H9 (cell line): Measurements from ENCODE around the gene ELAVL4. TPM values are rescaled to one million over a fixed set of nuclear protein-coding genes. Genes with fewer than 3 reads are reported as not detected.

ENCODE experiments used
- DNase-seq: peaks from one replicate; pipeline ENCODE4 v3.0.0-alpha.2; 2017
- H2AFZ ChIP-seq: one replicate; pipeline ENCODE4 v1.6.1; 2013; ENCODE audit warnings: mild to moderate bottlenecking, low read length, control low read depth, moderate library complexity
- H2AK5ac ChIP-seq: 2 replicates; pipeline ENCODE4 v1.6.1; 2013; ENCODE audit warnings: low read length, control low read depth, mixed read lengths; ENCODE audit not compliant: insufficient read length
- H2BK120ac ChIP-seq: one replicate; pipeline ENCODE4 v1.6.1; 2013; ENCODE audit warnings: low read depth, mild to moderate bottlenecking, low read length, control low read depth, inconsistent platforms; ENCODE audit not compliant: poor library complexity, severe bottlenecking
- H2BK12ac ChIP-seq: 2 replicates; pipeline ENCODE4 v1.6.1; 2013; ENCODE audit warnings: low read length, control low read depth, mixed read lengths, low read depth; ENCODE audit not compliant: insufficient read length
- H2BK15ac ChIP-seq: 2 replicates; pipeline ENCODE4 v1.6.1; 2013; ENCODE audit warnings: low read depth, low read length, control low read depth
- H2BK20ac ChIP-seq: one replicate; pipeline ENCODE4 v1.6.1; 2013; ENCODE audit warnings: low read depth, mild to moderate bottlenecking, low read length, control low read depth, inconsistent platforms; ENCODE audit not compliant: poor library complexity, severe bottlenecking
- H2BK5ac ChIP-seq: 2 replicates; pipeline ENCODE4 v1.6.1; 2013; ENCODE audit warnings: low read length, control low read depth, mixed read lengths; ENCODE audit not compliant: insufficient read length
- H3K14ac ChIP-seq: 2 replicates; pipeline ENCODE4 v1.6.1; 2013; ENCODE audit warnings: low read length, control low read depth; ENCODE audit not compliant: insufficient read depth
- H3K18ac ChIP-seq: 2 replicates; pipeline ENCODE4 v1.6.1; 2013; ENCODE audit warnings: low read depth, mild to moderate bottlenecking, mixed read lengths, low read length, control low read depth; ENCODE audit not compliant: insufficient read length
- H3K23ac ChIP-seq: 2 replicates; pipeline ENCODE4 v1.6.1; 2013; ENCODE audit warnings: low read length, control low read depth, mixed read lengths, low read depth; ENCODE audit not compliant: insufficient read length
- H3K23me2 ChIP-seq: 2 replicates; pipeline ENCODE4 v1.6.1; 2013; ENCODE audit warnings: low read depth, mild to moderate bottlenecking, mixed read lengths, low read length, control low read depth; ENCODE audit not compliant: insufficient read length, poor library complexity, severe bottlenecking
- H3K27ac ChIP-seq: 2 replicates; pipeline ENCODE4 v1.5.1; 2013; ENCODE audit warnings: low read length, control low read depth, mixed read lengths, low read depth; ENCODE audit not compliant: insufficient read length
- H3K27me3 ChIP-seq: 2 replicates; pipeline ENCODE4 v1.6.1; 2013; ENCODE audit warnings: low read length, control low read depth, inconsistent platforms; ENCODE audit not compliant: insufficient read depth
- H3K4ac ChIP-seq: 2 replicates; pipeline ENCODE4 v1.6.1; 2013; ENCODE audit warnings: low read depth, mild to moderate bottlenecking, control low read depth, inconsistent platforms, low read length, moderate library complexity
- H3K4me1 ChIP-seq: 2 replicates; pipeline ENCODE4 v1.6.1; 2013; ENCODE audit warnings: low read length, control low read depth, inconsistent platforms; ENCODE audit not compliant: insufficient read depth
- H3K4me2 ChIP-seq: 2 replicates; pipeline ENCODE4 v1.6.1; 2013; ENCODE audit warnings: low read length, control low read depth, mixed read lengths; ENCODE audit not compliant: insufficient read length, insufficient read depth
- H3K56ac ChIP-seq: 2 replicates; pipeline ENCODE4 v1.6.1; 2013; ENCODE audit warnings: low read depth, mild to moderate bottlenecking, mixed read lengths, low read length, control low read depth; ENCODE audit not compliant: insufficient read length
- H3K79me1 ChIP-seq: 2 replicates; pipeline ENCODE4 v1.6.1; 2013; ENCODE audit warnings: low read depth, mild to moderate bottlenecking, moderate library complexity, low read length, control low read depth, inconsistent platforms; ENCODE audit not compliant: insufficient read depth, poor library complexity, severe bottlenecking
- H3K79me2 ChIP-seq: 2 replicates; pipeline ENCODE4 v1.6.1; 2013; ENCODE audit warnings: low read length, control low read depth, inconsistent platforms; ENCODE audit not compliant: insufficient read depth
- H3K9ac ChIP-seq: 2 replicates; pipeline ENCODE4 v1.6.1; 2013; ENCODE audit warnings: low read length, control low read depth, mixed read lengths; ENCODE audit not compliant: insufficient read length; ENCODE audit errors: extremely low read depth
- H3K9me3 ChIP-seq: one replicate; pipeline ENCODE4 v1.6.1; 2013; ENCODE audit warnings: low read depth, low read length, inconsistent platforms; ENCODE audit not compliant: control insufficient read depth
- H3T11ph ChIP-seq: one replicate; pipeline ENCODE4 v1.6.1; 2013; ENCODE audit warnings: mild to moderate bottlenecking, low read length, control low read depth, inconsistent platforms
- H4K20me1 ChIP-seq: one replicate; pipeline ENCODE4 v1.6.1; 2013; ENCODE audit not compliant: control insufficient read depth, insufficient read length, insufficient read depth
- H4K5ac ChIP-seq: 2 replicates; pipeline ENCODE4 v1.6.1; 2013; ENCODE audit warnings: low read depth, mild to moderate bottlenecking, mixed read lengths, low read length, control low read depth; ENCODE audit not compliant: insufficient read length
- H4K8ac ChIP-seq: replicated peaks from 2 replicates; pipeline ENCODE4 v1.6.1; 2013; ENCODE audit warnings: low read length, control low read depth, mixed read lengths, low read depth; ENCODE audit not compliant: insufficient read length
- H4K91ac ChIP-seq: 2 replicates; pipeline ENCODE4 v1.6.1; 2013; ENCODE audit warnings: low read depth, mild to moderate bottlenecking, moderate library complexity, mixed read lengths, low read length, control low read depth; ENCODE audit not compliant: insufficient read length
- H3K27ac Mint-ChIP-seq, 3 experiments: 2 replicates in 2 of 3; 3 replicates in 1 of 3; pipeline ENCODE4 v1.8.0; 2020 to 2021; ENCODE audit warnings: mixed read lengths in 3 of 3, mild to moderate bottlenecking in 1 of 3, moderate library complexity in 1 of 3
- H3K27me3 Mint-ChIP-seq: 2 replicates; pipeline ENCODE4 v1.8.0; 2021; ENCODE audit warnings: low read depth, mild to moderate bottlenecking, moderate library complexity, mixed read lengths
- H3K36me3 Mint-ChIP-seq, 3 experiments: 2 replicates in 2 of 3; 3 replicates in 1 of 3; pipeline ENCODE4 v1.8.0; 2020 to 2021; ENCODE audit warnings: low read depth in 3 of 3, mixed read lengths in 3 of 3; ENCODE audit not compliant: insufficient read depth in 1 of 3
- H3K4me1 Mint-ChIP-seq, 2 experiments: 2 replicates each; pipeline ENCODE4 v1.8.0; 2020; ENCODE audit warnings: mixed read lengths in 2 of 2
- H3K4me3 Mint-ChIP-seq, 2 experiments: 2 replicates in 1 of 2; 3 replicates in 1 of 2; pipeline ENCODE4 v1.8.0; 2020 to 2021; ENCODE audit warnings: mild to moderate bottlenecking in 2 of 2, mixed read lengths in 2 of 2, moderate library complexity in 1 of 2
- H3K9me3 Mint-ChIP-seq, 2 experiments: 2 replicates in 1 of 2; 3 replicates in 1 of 2; pipeline ENCODE4 v1.8.0; 2020; ENCODE audit warnings: mild to moderate bottlenecking in 2 of 2, mixed read lengths in 2 of 2, moderate library complexity in 1 of 2
- WGBS: extraction: QIAGEN DNeasy Blood & Tissue Kit; methylation state at CpG from one replicate; pipeline ENCODE4 v1.1.7; 2013; ENCODE audit warnings: missing lambda C conversion rate, low lambda C conversion rate, mixed read lengths; ENCODE audit not compliant: insufficient read length; ENCODE audit errors: extremely low coverage; 5-methylcytosine and 5-hydroxymethylcytosine counted together
- total RNA-seq: library from RNA; stranded (reverse); gene quantifications from 2 replicates; pipeline ENCODE4 v1.2.1, GENCODE V29; 2021
- TF ChIP-seq, protein P1 (sequence below): fragments of 200-600 bp; sonication (generic); conservative IDR thresholded peaks from 3 replicates; pipeline ENCODE4 v1.8.0; 2021; ENCODE audit warnings: antibody characterized with exemption, mild to moderate bottlenecking

Gene ELAVL4
- total RNA-seq, 1 experiment from 2014 or later = not detected

DNA sequence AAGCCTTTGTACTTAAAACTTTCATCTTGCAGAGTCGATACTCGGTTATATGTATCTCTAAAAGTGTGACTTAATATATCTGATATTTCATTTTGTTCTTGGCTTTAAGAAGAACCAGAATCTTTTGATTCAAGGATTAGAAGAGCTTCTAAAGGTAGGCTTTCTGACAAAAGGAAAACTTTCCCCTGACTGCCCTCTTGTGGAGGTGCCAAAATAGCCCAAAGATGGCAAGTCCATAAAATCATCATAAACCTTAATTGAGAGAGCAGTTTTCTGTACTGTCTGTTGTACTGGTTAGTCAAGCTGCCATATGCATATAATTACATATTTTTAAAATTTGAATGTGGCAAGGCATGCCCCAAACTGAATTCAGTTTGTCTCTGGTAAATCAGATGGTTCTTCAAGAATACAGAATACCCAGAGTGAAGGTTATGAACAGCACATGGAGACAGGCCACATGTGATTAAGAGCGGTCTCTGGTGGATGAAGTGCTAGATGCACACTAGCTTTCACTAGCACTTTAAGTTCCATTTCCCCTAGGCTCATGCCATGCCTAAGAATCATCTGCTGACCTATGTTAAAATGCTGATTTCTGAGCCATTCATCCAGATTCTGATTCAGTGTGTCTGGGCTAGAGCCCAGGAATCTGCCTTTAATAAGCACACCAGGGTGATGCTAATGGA, 27.7 kb upstream of the ELAVL4 start:
- Histone ChIP-seq H3K4me1 (no peaks in the 10 kb centered on the region), H2BK20ac (no peak overlapping the region), H3K79me1 (no peaks in the 10 kb centered on the region), H3K79me2 (no peaks in the 10 kb centered on the region), H2BK120ac (no peak overlapping the region), H4K8ac (no peak overlapping the region), H3K56ac (no peak overlapping the region), H2BK15ac (no peak overlapping the region), H2AK5ac (no peak overlapping the region), H3K27ac (no peak overlapping the region), H3K23me2 (no peaks in the 10 kb centered on the region), H2AFZ (no peak overlapping the region), H2BK5ac (no peak overlapping the region), H4K5ac (no peak overlapping the region), H2BK12ac (no peak overlapping the region), H3K23ac (no peak overlapping the region), H4K91ac (no peak overlapping the region), H3K18ac (no peak overlapping the region), H3K27me3 (no peaks in the 10 kb centered on the region), H3K14ac (no peak overlapping the region), H3K9ac (no peak overlapping the region), H3K9me3 (no peaks in the 10 kb centered on the region), H4K20me1 (no peaks in the 10 kb centered on the region), H3K4ac (no peak overlapping the region), H3K4me2 (no peak overlapping the region), H3T11ph (no peak overlapping the region)
- TF ChIP-seq, protein P1, sequence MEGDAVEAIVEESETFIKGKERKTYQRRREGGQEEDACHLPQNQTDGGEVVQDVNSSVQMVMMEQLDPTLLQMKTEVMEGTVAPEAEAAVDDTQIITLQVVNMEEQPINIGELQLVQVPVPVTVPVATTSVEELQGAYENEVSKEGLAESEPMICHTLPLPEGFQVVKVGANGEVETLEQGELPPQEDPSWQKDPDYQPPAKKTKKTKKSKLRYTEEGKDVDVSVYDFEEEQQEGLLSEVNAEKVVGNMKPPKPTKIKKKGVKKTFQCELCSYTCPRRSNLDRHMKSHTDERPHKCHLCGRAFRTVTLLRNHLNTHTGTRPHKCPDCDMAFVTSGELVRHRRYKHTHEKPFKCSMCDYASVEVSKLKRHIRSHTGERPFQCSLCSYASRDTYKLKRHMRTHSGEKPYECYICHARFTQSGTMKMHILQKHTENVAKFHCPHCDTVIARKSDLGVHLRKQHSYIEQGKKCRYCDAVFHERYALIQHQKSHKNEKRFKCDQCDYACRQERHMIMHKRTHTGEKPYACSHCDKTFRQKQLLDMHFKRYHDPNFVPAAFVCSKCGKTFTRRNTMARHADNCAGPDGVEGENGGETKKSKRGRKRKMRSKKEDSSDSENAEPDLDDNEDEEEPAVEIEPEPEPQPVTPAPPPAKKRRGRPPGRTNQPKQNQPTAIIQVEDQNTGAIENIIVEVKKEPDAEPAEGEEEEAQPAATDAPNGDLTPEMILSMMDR = peak; percentile 10; the same call in 1 of the 3 replicates
- Mint-ChIP-seq H3K4me3 (no peak overlapping the region), H3K27ac (no peak overlapping the region), H3K4me1 (no peaks in the 10 kb centered on the region), H3K9me3 (peaks cover 10 to 86% of the 10 kb centered on the region in 2 experiments; a peak in 4 of 5 replicates), H3K36me3 (peaks cover 0 to 26% (median 4%) of the 10 kb centered on the region in 3 experiments; a peak in 3 of 7 replicates), H3K27me3 (no peaks in the 10 kb centered on the region; the same call in 1 of the 2 replicates)
- no CpG with 5 or more reads among the region's 3 CpGs for WGBS
- DNase-seq = no peak
